GM12878 (cell line): ENCODE data around the gene CCIN. TPM values are rescaled to one million over a fixed set of nuclear protein-coding genes. Genes with fewer than 3 reads are reported as not detected.

Experiments
- polyA plus RNA-seq, 11 experiments: library from polyadenylated mRNA; depleted of rRNA in 4 of 11; unstranded in 6 of 11; stranded (reverse) in 5 of 11; fragments of >200 nt; fragmentation: Nextera tagmentation in 4 of 11; fragmentation: Illumina TruSeq in 1 of 11; extraction: Ambion mirVana in 4 of 11; extraction: Trizol in 1 of 11; gene quantifications; 1 replicate in 1 of 11; 2 replicates in 10 of 11; pipeline versions ENCODE4 v1.2.1 to v1.2.3, GENCODE V29; 2011 to 2016; ENCODE audit warnings: inconsistent platforms in 2 of 11, missing spikeins in 2 of 11, low read depth in 1 of 11
- total RNA-seq, 4 experiments: library from RNA; depleted of rRNA in 3 of 4; stranded (reverse); fragments of >200 nt in 3 of 4; fragmentation: Illumina TruSeq in 1 of 4; extraction: Trizol in 1 of 4; gene quantifications; 2 replicates each; pipeline versions ENCODE4 v1.2.1 to v1.2.3, GENCODE V29; 2013 to 2021

The CCIN gene
- total and polyA plus RNA-seq, 10 of the 15 experiments (the other 5 are each of a cell fraction or from before 2014, with no cell fraction given): not detected

Other genes with a start within 250 kb of the CCIN start
- gene OR2S2, start 211.2 kb upstream of the CCIN start, total RNA-seq (2014; rRNA removed): not detected in 2 replicates
- not detected in 2 replicates for gene OR2S2, start 211.2 kb upstream of the CCIN start, total RNA-seq (2014; rRNA removed; fragmentation: Illumina TruSeq; extraction: Trizol)
- not detected in 2 replicates for gene OR2S2, start 211.2 kb upstream of the CCIN start, total RNA-seq (2021)
- gene OR2S2, start 211.2 kb upstream of the CCIN start, polyA plus RNA-seq (2011; rRNA removed): not detected in 2 replicates
- gene OR2S2, start 211.2 kb upstream of the CCIN start, polyA plus RNA-seq (2014; fragmentation: Illumina TruSeq; extraction: Trizol): not detected in 2 replicates
- not detected for gene OR2S2, start 211.2 kb upstream of the CCIN start, polyA plus RNA-seq (2014; fragmentation: Nextera tagmentation; extraction: Ambion mirVana)
- not detected in 2 replicates for gene OR2S2, start 211.2 kb upstream of the CCIN start, polyA plus RNA-seq (2014; rRNA removed)
- gene OR2S2, start 211.2 kb upstream of the CCIN start, polyA plus RNA-seq (2016; fragmentation: Nextera tagmentation; extraction: Ambion mirVana): not detected
- 0.06 TPM in 1 of 2 replicates, not detected in the other for gene RECK, start 132.5 kb upstream of the CCIN start, total RNA-seq (2014; rRNA removed)
- 0.13 TPM in 1 of 2 replicates, not detected in the other for gene RECK, start 132.5 kb upstream of the CCIN start, total RNA-seq (2014; rRNA removed; fragmentation: Illumina TruSeq; extraction: Trizol)
- gene RECK, start 132.5 kb upstream of the CCIN start, total RNA-seq (2021): 0.10 and 0.21 TPM in 2 replicates
- 0.15 and 0.20 TPM in 2 replicates for gene RECK, start 132.5 kb upstream of the CCIN start, polyA plus RNA-seq (2011; rRNA removed)
- gene RECK, start 132.5 kb upstream of the CCIN start, polyA plus RNA-seq (2014; fragmentation: Illumina TruSeq; extraction: Trizol): 0.08 and 0.13 TPM in 2 replicates
- under 1 TPM; 0.02 to 0.07 TPM for gene RECK, start 132.5 kb upstream of the CCIN start, polyA plus RNA-seq (2014; fragmentation: Nextera tagmentation; extraction: Ambion mirVana)
- gene RECK, start 132.5 kb upstream of the CCIN start, polyA plus RNA-seq (2014; rRNA removed): 0.11 and 0.36 TPM in 2 replicates
- under 1 TPM; 0.29 to 0.40 TPM for gene RECK, start 132.5 kb upstream of the CCIN start, polyA plus RNA-seq (2016; fragmentation: Nextera tagmentation; extraction: Ambion mirVana)
- 2.1 and 2.5 TPM in 2 replicates for gene GLIPR2, start 32.7 kb upstream of the CCIN start, total RNA-seq (2014; rRNA removed)
- 2.0 and 2.1 TPM in 2 replicates for gene GLIPR2, start 32.7 kb upstream of the CCIN start, total RNA-seq (2014; rRNA removed; fragmentation: Illumina TruSeq; extraction: Trizol)
- 2.6 and 3.5 TPM in 2 replicates for gene GLIPR2, start 32.7 kb upstream of the CCIN start, total RNA-seq (2021)
- 0.24 and 0.41 TPM in 2 replicates for gene GLIPR2, start 32.7 kb upstream of the CCIN start, polyA plus RNA-seq (2011; rRNA removed)
- gene GLIPR2, start 32.7 kb upstream of the CCIN start, polyA plus RNA-seq (2014; fragmentation: Illumina TruSeq; extraction: Trizol): 3.4 and 4.0 TPM in 2 replicates
- 1 to 10 TPM; 2.1 to 2.3 TPM for gene GLIPR2, start 32.7 kb upstream of the CCIN start, polyA plus RNA-seq (2014; fragmentation: Nextera tagmentation; extraction: Ambion mirVana)
- 1.8 and 3.2 TPM in 2 replicates for gene GLIPR2, start 32.7 kb upstream of the CCIN start, polyA plus RNA-seq (2014; rRNA removed)
- gene GLIPR2, start 32.7 kb upstream of the CCIN start, polyA plus RNA-seq (2016; fragmentation: Nextera tagmentation; extraction: Ambion mirVana): 1 to 10 TPM; 1.2 to 1.7 TPM
- gene CLTA, start 21.5 kb downstream of the CCIN start, total RNA-seq (2014; rRNA removed): 150 and 174 TPM in 2 replicates
- gene CLTA, start 21.5 kb downstream of the CCIN start, total RNA-seq (2014; rRNA removed; fragmentation: Illumina TruSeq; extraction: Trizol): 125 and 137 TPM in 2 replicates
- 163 and 172 TPM in 2 replicates for gene CLTA, start 21.5 kb downstream of the CCIN start, total RNA-seq (2021)
- gene CLTA, start 21.5 kb downstream of the CCIN start, polyA plus RNA-seq (2011; rRNA removed): 171 and 182 TPM in 2 replicates
- gene CLTA, start 21.5 kb downstream of the CCIN start, polyA plus RNA-seq (2014; fragmentation: Illumina TruSeq; extraction: Trizol): 114 and 165 TPM in 2 replicates
- gene CLTA, start 21.5 kb downstream of the CCIN start, polyA plus RNA-seq (2014; fragmentation: Nextera tagmentation; extraction: Ambion mirVana): 100 to 1,000 TPM in 1 of 2 experiments, 10 to 100 TPM in 1; 49.0 to 103 TPM
- gene CLTA, start 21.5 kb downstream of the CCIN start, polyA plus RNA-seq (2014; rRNA removed): 234 and 241 TPM in 2 replicates
- gene CLTA, start 21.5 kb downstream of the CCIN start, polyA plus RNA-seq (2016; fragmentation: Nextera tagmentation; extraction: Ambion mirVana): 100 to 1,000 TPM; 200 to 201 TPM
- gene GNE, start 89.1 kb downstream of the CCIN start, total RNA-seq (2014; rRNA removed): 11.6 and 16.0 TPM in 2 replicates
- 12.0 and 13.6 TPM in 2 replicates for gene GNE, start 89.1 kb downstream of the CCIN start, total RNA-seq (2014; rRNA removed; fragmentation: Illumina TruSeq; extraction: Trizol)
- 11.8 and 13.1 TPM in 2 replicates for gene GNE, start 89.1 kb downstream of the CCIN start, total RNA-seq (2021)
- 12.2 and 13.0 TPM in 2 replicates for gene GNE, start 89.1 kb downstream of the CCIN start, polyA plus RNA-seq (2011; rRNA removed)
- gene GNE, start 89.1 kb downstream of the CCIN start, polyA plus RNA-seq (2014; fragmentation: Illumina TruSeq; extraction: Trizol): 12.9 and 13.9 TPM in 2 replicates
- 1 to 10 TPM; 4.1 to 6.0 TPM for gene GNE, start 89.1 kb downstream of the CCIN start, polyA plus RNA-seq (2014; fragmentation: Nextera tagmentation; extraction: Ambion mirVana)
- 8.7 and 9.8 TPM in 2 replicates for gene GNE, start 89.1 kb downstream of the CCIN start, polyA plus RNA-seq (2014; rRNA removed)
- 1 to 10 TPM; 6.4 to 6.7 TPM for gene GNE, start 89.1 kb downstream of the CCIN start, polyA plus RNA-seq (2016; fragmentation: Nextera tagmentation; extraction: Ambion mirVana)
- 10.4 and 13.3 TPM in 2 replicates for gene RNF38, start 230.9 kb downstream of the CCIN start, total RNA-seq (2014; rRNA removed)
- 16.4 and 16.7 TPM in 2 replicates for gene RNF38, start 230.9 kb downstream of the CCIN start, total RNA-seq (2014; rRNA removed; fragmentation: Illumina TruSeq; extraction: Trizol)
- 31.3 and 34.7 TPM in 2 replicates for gene RNF38, start 230.9 kb downstream of the CCIN start, total RNA-seq (2021)
- 24.7 and 32.0 TPM in 2 replicates for gene RNF38, start 230.9 kb downstream of the CCIN start, polyA plus RNA-seq (2011; rRNA removed)
- 24.0 and 29.1 TPM in 2 replicates for gene RNF38, start 230.9 kb downstream of the CCIN start, polyA plus RNA-seq (2014; fragmentation: Illumina TruSeq; extraction: Trizol)
- gene RNF38, start 230.9 kb downstream of the CCIN start, polyA plus RNA-seq (2014; fragmentation: Nextera tagmentation; extraction: Ambion mirVana): 1 to 10 TPM; 5.1 to 7.3 TPM
- gene RNF38, start 230.9 kb downstream of the CCIN start, polyA plus RNA-seq (2014; rRNA removed): 13.7 and 15.6 TPM in 2 replicates
- 10 to 100 TPM; 11.4 to 11.7 TPM for gene RNF38, start 230.9 kb downstream of the CCIN start, polyA plus RNA-seq (2016; fragmentation: Nextera tagmentation; extraction: Ambion mirVana)